ENCODE results near the gene CCNB3.

CCNB3 gene

DNA sequence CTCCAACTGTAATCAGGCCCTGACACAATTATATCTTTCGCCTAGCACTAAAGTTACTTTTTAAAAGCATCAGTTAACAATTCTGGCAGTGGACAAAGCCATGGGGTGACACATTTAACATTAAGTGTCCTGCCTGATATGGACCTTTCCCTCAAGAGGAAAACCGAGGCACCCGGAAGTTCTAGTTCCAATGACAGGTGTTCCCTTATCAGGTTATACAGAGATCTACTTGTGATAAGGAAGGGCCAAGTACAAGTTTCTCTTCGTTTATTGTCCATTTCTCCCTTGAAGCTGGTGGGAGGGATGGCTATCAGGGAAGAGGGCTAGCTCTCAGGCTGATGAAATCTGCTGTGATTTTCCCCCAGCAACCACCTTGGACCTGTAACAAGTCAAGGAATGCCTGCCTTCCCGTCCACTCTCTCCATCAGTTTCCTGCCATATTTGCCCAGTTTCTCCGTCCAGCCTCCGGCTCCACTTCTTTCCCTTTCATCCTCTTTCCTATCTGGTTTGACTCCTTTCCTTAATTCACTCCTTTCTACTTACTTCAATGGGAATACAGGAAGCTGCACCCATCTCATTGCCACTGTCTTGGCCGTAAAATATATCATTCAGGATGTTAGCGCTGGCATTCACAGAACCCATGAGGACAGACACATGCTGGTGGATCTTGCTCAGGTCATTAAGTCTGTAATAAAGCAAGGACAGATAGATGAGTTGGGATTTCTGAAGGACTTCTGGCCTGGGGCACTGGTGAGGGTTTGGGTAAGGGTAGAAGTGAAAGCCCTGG, 171.1 kb downstream of the CCNB3 start:
- no peak for DNase-seq

DNA sequence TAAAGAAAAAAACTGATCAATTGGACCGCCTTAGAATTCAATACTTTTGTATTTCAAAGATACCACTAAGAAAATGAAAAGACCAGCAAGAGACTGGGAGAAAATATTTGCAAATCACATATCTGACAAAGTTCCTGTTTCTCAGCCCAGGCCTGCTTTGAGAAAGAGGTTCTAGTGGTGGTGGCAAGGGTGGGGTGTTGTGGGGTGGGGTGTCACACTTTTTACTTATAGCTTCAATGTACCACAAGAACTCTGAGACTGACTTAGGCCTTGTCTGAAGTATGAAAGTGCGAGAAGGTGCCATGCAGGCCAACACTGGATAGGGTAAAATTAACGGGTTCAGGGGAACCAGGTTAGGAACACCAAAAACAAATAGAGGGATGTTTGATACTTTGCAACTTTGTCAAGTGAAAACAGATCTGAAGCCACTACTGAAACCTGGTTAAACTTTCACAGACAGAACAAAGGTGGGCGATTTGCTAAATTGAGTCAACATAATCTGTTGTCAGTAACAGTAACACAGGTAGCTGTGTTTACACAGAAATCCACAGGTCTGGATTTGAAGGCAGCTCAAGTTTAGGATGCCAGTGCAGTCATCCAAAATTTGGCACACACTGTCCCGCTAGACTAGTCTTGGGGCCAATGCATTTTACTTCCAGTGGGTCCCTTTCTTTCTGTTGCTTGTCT, 177.3 kb downstream of the CCNB3 start:
- no peak for DNase-seq

DNA sequence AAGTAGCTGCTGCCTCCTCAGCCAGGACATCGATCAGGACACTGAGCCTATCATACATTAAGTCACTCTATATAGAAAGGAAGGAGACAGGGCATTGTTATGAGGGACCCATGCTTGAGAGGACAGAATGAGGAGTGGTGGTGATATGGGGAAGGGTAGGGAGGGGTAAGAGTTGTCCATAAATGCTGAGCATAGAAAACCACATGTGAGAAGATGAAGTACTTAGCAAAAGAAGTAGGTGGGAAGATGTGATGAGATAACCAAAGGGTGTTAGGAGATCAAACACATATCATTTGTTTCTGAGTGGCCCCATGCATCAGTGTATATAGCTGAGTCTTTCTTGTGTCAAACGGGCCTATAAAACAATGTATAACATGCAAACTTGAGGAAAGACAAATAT, 182.0 kb downstream of the CCNB3 start:
- DNase-seq, result no peak

DNA sequence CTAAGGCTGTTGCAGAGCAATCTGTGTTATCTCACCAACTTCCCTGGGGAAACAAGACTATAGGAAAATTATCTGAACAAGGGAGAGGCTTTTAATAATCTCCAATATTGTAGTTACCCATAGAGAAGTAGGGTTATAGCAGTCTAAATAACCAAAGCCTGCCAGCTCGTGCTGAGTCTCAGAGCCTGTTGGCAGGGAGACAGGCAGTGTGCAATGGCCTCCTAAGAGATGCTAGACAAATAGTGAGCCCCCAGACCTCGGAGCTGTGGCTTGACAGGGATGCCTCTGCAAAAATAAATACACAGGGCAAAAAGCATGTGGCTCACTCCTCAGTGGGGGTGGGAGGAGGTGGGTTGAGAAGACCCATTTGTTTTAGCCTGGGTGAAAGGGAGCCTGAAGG, 189.3 kb downstream of the CCNB3 start:
- DNase-seq, result no peak
